CD14-positive monocyte (primary cell): ENCODE data around the gene PSMG1. TPM values are rescaled to one million over a fixed set of nuclear protein-coding genes. Genes with fewer than 3 reads are reported as not detected.
A peak's percentile ranks its signal among the peaks of the same experiment; 100 is the strongest.

Experiments
- DNase-seq, 3 donors: peaks; one replicate each; pipeline ENCODE4 v3.0.0-alpha.2; 2011 to 2022
- H2AFZ ChIP-seq: 2 replicates; pipeline ENCODE4 v1.6.0; 2012; ENCODE audit warnings: mild to moderate bottlenecking, low read depth, low read length, inconsistent platforms; ENCODE audit not compliant: insufficient read depth, poor library complexity, severe bottlenecking
- H3K27ac ChIP-seq, 2 donors: 1 replicate in 1 of 2; 2 replicates in 1 of 2; pipeline ENCODE4 v1.5.1; 2012 to 2013; ENCODE audit warnings: low read length in 2 of 2, control low read depth in 1 of 2, inconsistent platforms in 1 of 2, low read depth in 1 of 2, mild to moderate bottlenecking in 1 of 2
- H3K27me3 ChIP-seq, 2 donors: one replicate each; pipeline versions ENCODE4 v1.6.0 to v1.6.1; 2011 to 2013; ENCODE audit warnings: low read length in 2 of 2; ENCODE audit not compliant: control insufficient read depth in 2 of 2, insufficient read depth in 2 of 2
- H3K36me3 ChIP-seq, 2 donors: replicated peaks in 1 of 2; 1 replicate in 1 of 2; 2 replicates in 1 of 2; pipeline versions ENCODE4 v1.5.1 to v1.6.1; 2012 to 2013; ENCODE audit warnings: low read length in 2 of 2, control low read depth in 1 of 2, inconsistent platforms in 1 of 2, mild to moderate bottlenecking in 1 of 2; ENCODE audit not compliant: insufficient read depth in 2 of 2, control insufficient read depth in 1 of 2
- H3K4me1 ChIP-seq, 2 donors: 1 replicate in 1 of 2; 2 replicates in 1 of 2; pipeline versions ENCODE4 v1.5.1 to v1.6.1; 2012 to 2013; ENCODE audit warnings: low read length in 2 of 2, control low read depth in 1 of 2, inconsistent platforms in 1 of 2, mild to moderate bottlenecking in 1 of 2, moderate library complexity in 1 of 2; ENCODE audit not compliant: insufficient read depth in 2 of 2, control insufficient read depth in 1 of 2
- H3K4me2 ChIP-seq: replicated peaks from 2 replicates; pipeline ENCODE3; 2012; ENCODE audit warnings: low read length, moderate library complexity, mild to moderate bottlenecking; ENCODE audit not compliant: poor library complexity, severe bottlenecking; ENCODE audit errors: extremely low read depth
- H3K4me3 ChIP-seq, 3 experiments: fragments of 200-600 bp in 1 of 3; sonication (generic) in 1 of 3; replicated peaks in 1 of 3; 1 replicate in 2 of 3; 2 replicates in 1 of 3; pipeline ENCODE4 v1.5.1; 2011 to 2013; ENCODE audit warnings: low read length in 3 of 3, mild to moderate bottlenecking in 3 of 3, control low read depth in 2 of 3, low read depth in 2 of 3, inconsistent platforms in 1 of 3, moderate library complexity in 1 of 3
- H3K79me2 ChIP-seq: 2 replicates; pipeline ENCODE4 v1.6.0; 2012; ENCODE audit warnings: mild to moderate bottlenecking, control low read depth, inconsistent platforms, low read length, moderate library complexity; ENCODE audit not compliant: insufficient read depth
- H3K9ac ChIP-seq: 2 replicates; pipeline ENCODE4 v1.6.0; 2017; ENCODE audit warnings: low read length, mild to moderate bottlenecking; ENCODE audit not compliant: insufficient read depth, poor library complexity, severe bottlenecking
- H3K9me3 ChIP-seq, 2 donors: replicated peaks in 1 of 2; 1 replicate in 1 of 2; 2 replicates in 1 of 2; pipeline versions ENCODE4 v1.5.1 to v1.6.1; 2012 to 2013; ENCODE audit warnings: low read length in 2 of 2, control low read depth in 1 of 2; ENCODE audit not compliant: control insufficient read depth in 1 of 2, insufficient read depth in 1 of 2
- H4K20me1 ChIP-seq: 2 replicates; pipeline ENCODE4 v1.6.0; 2012; ENCODE audit warnings: mild to moderate bottlenecking, low read length, control low read depth, moderate library complexity; ENCODE audit not compliant: insufficient read depth
- H3K27ac Mint-ChIP-seq, 7 donors: one replicate each; pipeline ENCODE4 v1.8.0; 2020; ENCODE audit warnings: mild to moderate bottlenecking in 7 of 7, mixed read lengths in 7 of 7, moderate library complexity in 6 of 7, inconsistent platforms in 2 of 7
- H3K27me3 Mint-ChIP-seq, 3 donors: one replicate each; pipeline ENCODE4 v1.8.0; 2021 to 2022; ENCODE audit warnings: low read depth in 3 of 3, mild to moderate bottlenecking in 3 of 3, mixed read lengths in 3 of 3, moderate library complexity in 3 of 3, inconsistent platforms in 1 of 3
- H3K36me3 Mint-ChIP-seq, 2 donors: one replicate each; pipeline ENCODE4 v1.8.0; 2020; ENCODE audit warnings: mixed read lengths in 2 of 2, inconsistent platforms in 1 of 2, mild to moderate bottlenecking in 1 of 2
- H3K4me1 Mint-ChIP-seq: one replicate; pipeline ENCODE4 v1.8.0; 2020; ENCODE audit warnings: mild to moderate bottlenecking, mixed read lengths
- H3K4me3 Mint-ChIP-seq, 2 donors: one replicate each; pipeline ENCODE4 v1.8.0; 2020; ENCODE audit warnings: mild to moderate bottlenecking in 2 of 2, mixed read lengths in 2 of 2, moderate library complexity in 1 of 2
- H3K9me3 Mint-ChIP-seq, 7 donors: one replicate each; pipeline ENCODE4 v1.8.0; 2020 to 2022; ENCODE audit warnings: mixed read lengths in 7 of 7, mild to moderate bottlenecking in 6 of 7, moderate library complexity in 6 of 7, inconsistent platforms in 2 of 7
- CTCF ChIP-seq: fragments of 200-600 bp; IDR thresholded peaks from one replicate; pipeline ENCODE4 v1.8.0; 2022; ENCODE audit warnings: antibody characterized with exemption, mild to moderate bottlenecking
- WGBS: methylation state at CpG from one replicate; pipeline ENCODE4 v1.1.5; 2013; ENCODE audit warnings: missing lambda C conversion rate; ENCODE audit not compliant: insufficient coverage; 5-methylcytosine and 5-hydroxymethylcytosine counted together
- intact Hi-C, 2 donors: fragments of 100-400 bp; cut with micrococcal nuclease; formaldehyde crosslinking; loops; one replicate each; pipeline versions ENCODE4 v1.15.0 to v1.15.1; 2023
- polyA plus RNA-seq, 3 donors: library from polyadenylated mRNA; depleted of rRNA in 1 of 3; unstranded in 2 of 3; stranded (reverse) in 1 of 3; fragments of 300-500 nt in 2 of 3; fragments of >200 nt in 1 of 3; fragmentation: Illumina TruSeq in 2 of 3; gene quantifications; 1 replicate in 2 of 3; 2 replicates in 1 of 3; pipeline ENCODE4 v1.2.3, GENCODE V29; 2012 to 2021

The PSMG1 gene
- polyA plus RNA-seq, 3 donors: 8.5 to 29.2 (median 26.2) TPM

- no peaks in the 10 kb centered on the region for H3K27me3 ChIP-seq
- Mint-ChIP-seq H3K4me1 (no peaks in the 10 kb centered on the region), H3K27me3 (no peaks in the 10 kb centered on the region), H3K9me3 (no peaks in the 10 kb centered on the region), H3K27ac (peak overlapping the region in 3 of 7 donors; percentile 17 to 30 (median 23)), H3K4me3 (no peak overlapping the region), H3K36me3 (peaks cover 71 to 91% of the 10 kb centered on the region in 2 donors)
- no peak for DNase-seq
- no peak for TF ChIP-seq CTCF
- H2AFZ ChIP-seq: no peak overlapping the region
- no peak overlapping the region for H3K9ac ChIP-seq
- H3K36me3 ChIP-seq: peaks cover 83 to 99% of the 10 kb centered on the region in 2 donors
- no peaks in the 10 kb centered on the region for H3K4me1 ChIP-seq
- intact Hi-C loops: no loop called here
- 86% methylated on average over 1 of the region's 3 CpGs for WGBS
- peaks cover 56% of the 10 kb centered on the region for H4K20me1 ChIP-seq
- no peak overlapping the region for H3K4me2 ChIP-seq
- H3K9me3 ChIP-seq: no peaks in the 10 kb centered on the region
- H3K4me3 ChIP-seq: no peak overlapping the region
- peaks cover 11% of the 10 kb centered on the region for H3K79me2 ChIP-seq
- peak overlapping the region in 1 of 2 donors; percentile 34 for H3K27ac ChIP-seq
Observed at GRCh38 chr21:39232861-39233291, 49.6 kb upstream of the PSMG1 start.

- TF ChIP-seq CTCF: no peak
Observed at GRCh38 chr21:39224930-39225329, 41.7 kb upstream of the PSMG1 start.

More at GRCh38 chr21:39224930-39225329, 41.7 kb upstream of the PSMG1 start:
- H3K4me3 ChIP-seq: no peak overlapping the region
- H3K9me3 ChIP-seq: no peaks in the 10 kb centered on the region
- peaks cover 4% of the 10 kb centered on the region for H3K79me2 ChIP-seq
- H3K4me2 ChIP-seq: no peak overlapping the region
- Mint-ChIP-seq H3K27ac (no peak overlapping the region), H3K36me3 (peaks cover 69 to 85% of the 10 kb centered on the region in 2 donors), H3K27me3 (no peaks in the 10 kb centered on the region), H3K4me3 (no peak overlapping the region), H3K4me1 (no peaks in the 10 kb centered on the region), H3K9me3 (no peaks in the 10 kb centered on the region)
- no peak for DNase-seq
- H3K4me1 ChIP-seq: no peaks in the 10 kb centered on the region
- WGBS: no CpG with 5 or more reads among the region's 3 CpGs
- intact Hi-C loops: no loop called here
- no peak overlapping the region for H3K9ac ChIP-seq
- no peaks in the 10 kb centered on the region for H3K27me3 ChIP-seq
- peaks cover 5% of the 10 kb centered on the region for H4K20me1 ChIP-seq
- no peak overlapping the region for H2AFZ ChIP-seq
- no peak overlapping the region for H3K27ac ChIP-seq
- H3K36me3 ChIP-seq: peaks cover 74 to 97% of the 10 kb centered on the region in 2 donors
